Measurements from ENCODE around the gene DPF3.

The DPF3 gene

GRCh38 chr14:72892103-72892878, 1.6 kb downstream of the DPF3 start:
- no peaks in the 10 kb centered on the region for H3K36me3 ChIP-seq (ENCODE audit: control insufficient read depth, insufficient read depth, low read length)
- no CpG with 5 or more reads among the region's 47 CpGs for WGBS (ENCODE audit: insufficient coverage, insufficient read length)
- H3K27me3 ChIP-seq (ENCODE audit: control insufficient read depth, insufficient read depth, low read length), result peaks cover 35% of the 10 kb centered on the region
- no peaks in the 10 kb centered on the region for H3K9me3 ChIP-seq (ENCODE audit: control insufficient read depth, insufficient read depth, low read length)
- DNase-seq (ENCODE audit: low read depth, low spot score), result no peak
- H3K27ac ChIP-seq (ENCODE audit: low read length), result no peak overlapping the region
- peak overlapping the region; percentile 61; the same call in 1 of the 2 replicates for H3K4me3 ChIP-seq (ENCODE audit: low read length)
- H3K4me1 ChIP-seq (ENCODE audit: control insufficient read depth, insufficient read depth, low read length), result peaks cover 9% of the 10 kb centered on the region

- no peaks in the 10 kb centered on the region for H3K9me3 ChIP-seq (ENCODE audit: control insufficient read depth, insufficient read depth, low read length)
- H3K4me3 ChIP-seq (ENCODE audit: low read length), result no peak overlapping the region; the same call in 1 of the 2 replicates
- DNase-seq (ENCODE audit: low read depth, low spot score), result no peak
- H3K27ac ChIP-seq (ENCODE audit: low read length), result no peak overlapping the region
- peaks cover 32% of the 10 kb centered on the region for H3K27me3 ChIP-seq (ENCODE audit: control insufficient read depth, insufficient read depth, low read length)
- H3K4me1 ChIP-seq (ENCODE audit: control insufficient read depth, insufficient read depth, low read length), result peaks cover 9% of the 10 kb centered on the region
- no CpG with 5 or more reads among the region's 14 CpGs for WGBS (ENCODE audit: insufficient coverage, insufficient read length)
- no peaks in the 10 kb centered on the region for H3K36me3 ChIP-seq (ENCODE audit: control insufficient read depth, insufficient read depth, low read length)
Observed at GRCh38 chr14:72891666-72892102, 2.2 kb downstream of the DPF3 start.

GRCh38 chr14:72889366-72889765, 4.5 kb downstream of the DPF3 start:
- no peak for DNase-seq (ENCODE audit: low read depth, low spot score)
- WGBS (ENCODE audit: insufficient coverage, insufficient read length), result no CpG with 5 or more reads among the region's 5 CpGs
- peaks cover 26% of the 10 kb centered on the region for H3K27me3 ChIP-seq (ENCODE audit: control insufficient read depth, insufficient read depth, low read length)
- no peaks in the 10 kb centered on the region for H3K36me3 ChIP-seq (ENCODE audit: control insufficient read depth, insufficient read depth, low read length)
- H3K4me3 ChIP-seq (ENCODE audit: low read length), result no peak overlapping the region
- peaks cover 9% of the 10 kb centered on the region for H3K4me1 ChIP-seq (ENCODE audit: control insufficient read depth, insufficient read depth, low read length)
- no peak overlapping the region for H3K27ac ChIP-seq (ENCODE audit: low read length)
- no peaks in the 10 kb centered on the region for H3K9me3 ChIP-seq (ENCODE audit: control insufficient read depth, insufficient read depth, low read length)

GRCh38 chr14:72888636-72889201, 5.2 kb downstream of the DPF3 start:
- Histone ChIP-seq H3K4me3 (ENCODE audit: low read length) (no peak overlapping the region), H3K27me3 (ENCODE audit: control insufficient read depth, insufficient read depth, low read length) (peaks cover 26% of the 10 kb centered on the region), H3K4me1 (ENCODE audit: control insufficient read depth, insufficient read depth, low read length) (peaks cover 9% of the 10 kb centered on the region), H3K9me3 (ENCODE audit: control insufficient read depth, insufficient read depth, low read length) (no peaks in the 10 kb centered on the region), H3K36me3 (ENCODE audit: control insufficient read depth, insufficient read depth, low read length) (no peaks in the 10 kb centered on the region), H3K27ac (ENCODE audit: low read length) (no peak overlapping the region)
- no peak for DNase-seq (ENCODE audit: low read depth, low spot score)
- no CpG with 5 or more reads among the region's 2 CpGs for WGBS (ENCODE audit: insufficient coverage, insufficient read length)

- no peak for DNase-seq (ENCODE audit: low read depth, low spot score)
- H3K4me3 ChIP-seq (ENCODE audit: low read length), result no peak overlapping the region
- H3K9me3 ChIP-seq (ENCODE audit: control insufficient read depth, insufficient read depth, low read length), result no peaks in the 10 kb centered on the region
- no CpG with 5 or more reads among the region's 2 CpGs for WGBS (ENCODE audit: insufficient coverage, insufficient read length)
- H3K4me1 ChIP-seq (ENCODE audit: control insufficient read depth, insufficient read depth, low read length), result peaks cover 9% of the 10 kb centered on the region
- no peaks in the 10 kb centered on the region for H3K36me3 ChIP-seq (ENCODE audit: control insufficient read depth, insufficient read depth, low read length)
- peaks cover 26% of the 10 kb centered on the region for H3K27me3 ChIP-seq (ENCODE audit: control insufficient read depth, insufficient read depth, low read length)
- H3K27ac ChIP-seq (ENCODE audit: low read length), result no peak overlapping the region
Observed at GRCh38 chr14:72888192-72888591, 5.7 kb downstream of the DPF3 start.

- DNase-seq (ENCODE audit: low read depth, low spot score), result no peak
- Histone ChIP-seq H3K36me3 (ENCODE audit: control insufficient read depth, insufficient read depth, low read length) (no peaks in the 10 kb centered on the region), H3K27ac (ENCODE audit: low read length) (no peak overlapping the region), H3K27me3 (ENCODE audit: control insufficient read depth, insufficient read depth, low read length) (peaks cover 19% of the 10 kb centered on the region), H3K4me1 (ENCODE audit: control insufficient read depth, insufficient read depth, low read length) (peaks cover 7% of the 10 kb centered on the region), H3K9me3 (ENCODE audit: control insufficient read depth, insufficient read depth, low read length) (no peaks in the 10 kb centered on the region), H3K4me3 (ENCODE audit: low read length) (no peak overlapping the region)
- no CpG with 5 or more reads among the region's 3 CpGs for WGBS (ENCODE audit: insufficient coverage, insufficient read length)
Observed at GRCh38 chr14:72887514-72887913, 6.4 kb downstream of the DPF3 start.

GRCh38 chr14:72884386-72884785, 9.5 kb downstream of the DPF3 start:
- WGBS (ENCODE audit: insufficient coverage, insufficient read length), result no CpG with 5 or more reads among the region's 4 CpGs
- no peaks in the 10 kb centered on the region for H3K36me3 ChIP-seq (ENCODE audit: control insufficient read depth, insufficient read depth, low read length)

GRCh38 chr14:72883961-72884360, 9.9 kb downstream of the DPF3 start:
- H3K27ac ChIP-seq (ENCODE audit: low read length), result no peak overlapping the region
- H3K9me3 ChIP-seq (ENCODE audit: control insufficient read depth, insufficient read depth, low read length), result no peaks in the 10 kb centered on the region
- no peak for DNase-seq (ENCODE audit: low read depth, low spot score)
- H3K4me1 ChIP-seq (ENCODE audit: control insufficient read depth, insufficient read depth, low read length), result no peaks in the 10 kb centered on the region
- WGBS (ENCODE audit: insufficient coverage, insufficient read length), result no CpG with 5 or more reads among the region's 4 CpGs
- H3K4me3 ChIP-seq (ENCODE audit: low read length), result no peak overlapping the region
- H3K27me3 ChIP-seq (ENCODE audit: control insufficient read depth, insufficient read depth, low read length), result no peaks in the 10 kb centered on the region
- H3K36me3 ChIP-seq (ENCODE audit: control insufficient read depth, insufficient read depth, low read length), result no peaks in the 10 kb centered on the region

More at GRCh38 chr14:72884386-72884785, 9.5 kb downstream of the DPF3 start:
- no peak overlapping the region for H3K27ac ChIP-seq (ENCODE audit: low read length)
- no peak for DNase-seq (ENCODE audit: low read depth, low spot score)
- H3K27me3 ChIP-seq (ENCODE audit: control insufficient read depth, insufficient read depth, low read length), result no peaks in the 10 kb centered on the region; the same call in 1 of the 2 replicates
- H3K4me3 ChIP-seq (ENCODE audit: low read length), result no peak overlapping the region
- H3K4me1 ChIP-seq (ENCODE audit: control insufficient read depth, insufficient read depth, low read length), result no peaks in the 10 kb centered on the region
- H3K9me3 ChIP-seq (ENCODE audit: control insufficient read depth, insufficient read depth, low read length), result no peaks in the 10 kb centered on the region

GRCh38 chr14:72883109-72883508, 10.8 kb downstream of the DPF3 start:
- H3K9me3 ChIP-seq (ENCODE audit: control insufficient read depth, insufficient read depth, low read length), result no peaks in the 10 kb centered on the region
- no peaks in the 10 kb centered on the region for H3K4me1 ChIP-seq (ENCODE audit: control insufficient read depth, insufficient read depth, low read length)

GRCh38 chr14:72882463-72882862, 11.4 kb downstream of the DPF3 start:
- no peaks in the 10 kb centered on the region for H3K27me3 ChIP-seq (ENCODE audit: control insufficient read depth, insufficient read depth, low read length)
- DNase-seq (ENCODE audit: low read depth, low spot score), result no peak
- no peaks in the 10 kb centered on the region for H3K36me3 ChIP-seq (ENCODE audit: control insufficient read depth, insufficient read depth, low read length)
- no CpG with 5 or more reads among the region's 7 CpGs for WGBS (ENCODE audit: insufficient coverage, insufficient read length)
- H3K9me3 ChIP-seq (ENCODE audit: control insufficient read depth, insufficient read depth, low read length), result no peaks in the 10 kb centered on the region
- no peak overlapping the region for H3K4me3 ChIP-seq (ENCODE audit: low read length)
- H3K4me1 ChIP-seq (ENCODE audit: control insufficient read depth, insufficient read depth, low read length), result no peaks in the 10 kb centered on the region
- no peak overlapping the region for H3K27ac ChIP-seq (ENCODE audit: low read length)

More at GRCh38 chr14:72883109-72883508, 10.8 kb downstream of the DPF3 start:
- no CpG with 5 or more reads among the region's 2 CpGs for WGBS (ENCODE audit: insufficient coverage, insufficient read length)
- DNase-seq (ENCODE audit: low read depth, low spot score), result no peak
- H3K4me3 ChIP-seq (ENCODE audit: low read length), result no peak overlapping the region
- no peaks in the 10 kb centered on the region for H3K27me3 ChIP-seq (ENCODE audit: control insufficient read depth, insufficient read depth, low read length)
- no peak overlapping the region for H3K27ac ChIP-seq (ENCODE audit: low read length)
- H3K36me3 ChIP-seq (ENCODE audit: control insufficient read depth, insufficient read depth, low read length), result no peaks in the 10 kb centered on the region
